Left renal cortex interstitium (tissue), 4 donors: ENCODE measurements around the gene SLC25A39. TPM values are rescaled to one million over a fixed set of nuclear protein-coding genes. Genes with fewer than 3 reads are reported as not detected.
"Not testable (repeated sequence)": the region's sequence is repeated elsewhere in the genome, so short reads cannot be mapped to it uniquely, and the experiment has no call there.

Source experiments
- DNase-seq, 4 donors: peaks; one replicate each; pipeline ENCODE4 v3.0.0-alpha.2; 2013; ENCODE audit warnings: low read depth in 4 of 4, low spot score in 2 of 4, missing footprints in 1 of 4
- polyA plus RNA-seq, 4 donors: library from polyadenylated mRNA; unstranded; fragments of 120-200 nt; gene quantifications; one replicate each; pipeline ENCODE4 v1.2.1, GENCODE V29; 2013; ENCODE audit not compliant: insufficient read length in 4 of 4

SLC25A39 gene
- polyA plus RNA-seq, 4 donors = 89.3 to 120 (median 107) TPM

GRCh38 chr17:44335968-44336367 is 11.3 kb upstream of the SLC25A39 start:
- DNase-seq = no peak

- no peak for DNase-seq
Measured at GRCh38 chr17:44335564-44335963, 10.9 kb upstream of the SLC25A39 start.

GRCh38 chr17:44334727-44335126 is 10.1 kb upstream of the SLC25A39 start:
- no peak for DNase-seq

- no peak for DNase-seq
Measured at GRCh38 chr17:44334315-44334714, 9.7 kb upstream of the SLC25A39 start.

- no peak for DNase-seq
Measured at GRCh38 chr17:44333371-44333770, 8.7 kb upstream of the SLC25A39 start.

- peak in 1 of 4 donors; percentile 77 for DNase-seq
Measured at GRCh38 chr17:44331249-44331760, 6.7 kb upstream of the SLC25A39 start.

- DNase-seq = not testable (repeated sequence)
Measured at GRCh38 chr17:44330263-44330662, 5.6 kb upstream of the SLC25A39 start.

- DNase-seq = not testable (repeated sequence)
Measured at GRCh38 chr17:44329516-44329915, 4.9 kb upstream of the SLC25A39 start.

- no peak for DNase-seq
Measured at GRCh38 chr17:44327715-44328449, 3.3 kb upstream of the SLC25A39 start.

GRCh38 chr17:44326861-44327444 is 2.3 kb upstream of the SLC25A39 start:
- DNase-seq = peak in 3 of 4 donors; percentile 85 to 95 (median 91)

- no peak for DNase-seq
Measured at GRCh38 chr17:44324092-44324570, 492 bp downstream of the SLC25A39 start.

GRCh38 chr17:44323359-44324091 is 1.1 kb downstream of the SLC25A39 start:
- no peak for DNase-seq

GRCh38 chr17:44322236-44322895 is 2.3 kb downstream of the SLC25A39 start:
- no peak for DNase-seq

GRCh38 chr17:44321246-44322120 is 3.1 kb downstream of the SLC25A39 start:
- no peak for DNase-seq

GRCh38 chr17:44320066-44320465 is 4.6 kb downstream of the SLC25A39 start:
- DNase-seq = no peak

GRCh38 chr17:44318077-44318892 is 6.3 kb downstream of the SLC25A39 start:
- DNase-seq = no peak

GRCh38 chr17:44317545-44317944 is 7.1 kb downstream of the SLC25A39 start:
- DNase-seq = no peak

GRCh38 chr17:44315760-44316731 is 8.6 kb downstream of the SLC25A39 start:
- no peak for DNase-seq
